Measurements from ENCODE around the gene OXA1L.

GRCh38 chr14:22807432-22808087, 41.1 kb downstream of the OXA1L start:
- TF ChIP-seq SP1 (IDR thresholded peaks at IDR 0.05), result no peak
- TF ChIP-seq LEF1 (IDR thresholded peaks at IDR 0.05; ENCODE audit: borderline replicate concordance), result no peak
- no peak for TF ChIP-seq BHLHE40 (IDR thresholded peaks at IDR 0.05; ENCODE audit: borderline replicate concordance)

All from HEK293T (cell line).